Upper lobe of right lung (tissue), 1 donor: Measurements from ENCODE around the gene FAM180A. TPM values are rescaled to one million over a fixed set of nuclear protein-coding genes. Genes with fewer than 3 reads are reported as not detected.

Experiments
- ATAC-seq: fragments of 200-7000 bp; cut with Tn5 transposase; one replicate; pipeline ENCODE4 v1.9.1; 2020; ENCODE audit warnings: mild to moderate bottlenecking, moderate library complexity
- DNase-seq: peaks from one replicate; pipeline ENCODE4 v3.0.0-alpha.2; 2020
- H3K27ac ChIP-seq: fragments of 200-600 bp; one replicate; pipeline ENCODE4 v1.8.0; 2022
- H3K27me3 ChIP-seq: fragments of 200-600 bp; one replicate; pipeline ENCODE4 v1.8.0; 2022; ENCODE audit warnings: mild to moderate bottlenecking
- H3K36me3 ChIP-seq: fragments of 200-600 bp; one replicate; pipeline ENCODE4 v1.8.0; 2022
- H3K4me1 ChIP-seq: fragments of 200-600 bp; one replicate; pipeline ENCODE4 v1.8.0; 2022
- H3K4me3 ChIP-seq: fragments of 200-600 bp; one replicate; pipeline ENCODE4 v1.8.0; 2022; ENCODE audit warnings: mild to moderate bottlenecking
- H3K9me3 ChIP-seq: fragments of 200-600 bp; one replicate; pipeline ENCODE4 v1.8.0; 2022
- CTCF ChIP-seq: fragments of 200-600 bp; IDR thresholded peaks from one replicate; pipeline ENCODE4 v1.8.0; 2022; ENCODE audit warnings: antibody characterized with exemption
- intact Hi-C: fragments of 100-400 bp; cut with DNase I; formaldehyde crosslinking; loops from one replicate; pipeline ENCODE4 v1.11.0; 2022
- total RNA-seq: library from RNA; stranded (reverse); fragmentation: NEBNext Ultra II Directional; extraction: Animal tissue kit (Norgen Biotek cat#: 25700); gene quantifications from one replicate; pipeline ENCODE4 v1.2.1, GENCODE V29; 2021
- donor health status: DM: no; HTN: yes; CAD: no; lungs with severe emphysema.

The FAM180A gene
- total RNA-seq, 1 donor from 2014 or later, result 6.8 TPM

- ATAC-seq (no peak), DNase-seq (no peak)
- H3K9me3 ChIP-seq, result no peaks in the 10 kb centered on the region
- no peak for TF ChIP-seq CTCF
- intact Hi-C loops, result no loop called here
- no peaks in the 10 kb centered on the region for H3K27me3 ChIP-seq
- no peaks in the 10 kb centered on the region for H3K36me3 ChIP-seq
- no peak overlapping the region for H3K27ac ChIP-seq
- no peaks in the 10 kb centered on the region for H3K4me1 ChIP-seq
- H3K4me3 ChIP-seq, result no peak overlapping the region
Measured at GRCh38 chr7:135716677-135717238, 31.9 kb downstream of the FAM180A start.

- no peak for DNase-seq
- TF ChIP-seq CTCF, result no peak
- Histone ChIP-seq H3K27ac (no peak overlapping the region), H3K36me3 (no peaks in the 10 kb centered on the region), H3K27me3 (no peaks in the 10 kb centered on the region), H3K9me3 (no peaks in the 10 kb centered on the region), H3K4me1 (no peaks in the 10 kb centered on the region), H3K4me3 (no peak overlapping the region)
- intact Hi-C loops, result no loop called here
- no peak for ATAC-seq
Measured at GRCh38 chr7:135715673-135716072, 32.9 kb downstream of the FAM180A start.

- Histone ChIP-seq H3K4me1 (no peaks in the 10 kb centered on the region), H3K36me3 (no peaks in the 10 kb centered on the region), H3K27me3 (no peaks in the 10 kb centered on the region), H3K4me3 (no peak overlapping the region), H3K9me3 (no peaks in the 10 kb centered on the region), H3K27ac (no peak overlapping the region)
- ATAC-seq (no peak), DNase-seq (no peak)
- no peak for TF ChIP-seq CTCF
- intact Hi-C loops, result no loop called here
Measured at GRCh38 chr7:135715055-135715522, 33.5 kb downstream of the FAM180A start.

- intact Hi-C loops, result no loop called here
- no peaks in the 10 kb centered on the region for H3K36me3 ChIP-seq
- no peak overlapping the region for H3K4me3 ChIP-seq
- H3K27me3 ChIP-seq, result no peaks in the 10 kb centered on the region
- H3K9me3 ChIP-seq, result no peaks in the 10 kb centered on the region
- DNase-seq (no peak), ATAC-seq (no peak)
- H3K27ac ChIP-seq, result no peak overlapping the region
- no peak for TF ChIP-seq CTCF
- no peaks in the 10 kb centered on the region for H3K4me1 ChIP-seq
Measured at GRCh38 chr7:135714534-135715009, 34.0 kb downstream of the FAM180A start.

- no peak for TF ChIP-seq CTCF
- ATAC-seq, result no peak
- no peaks in the 10 kb centered on the region for H3K9me3 ChIP-seq
- no peak overlapping the region for H3K27ac ChIP-seq
- DNase-seq, result no peak
- no peaks in the 10 kb centered on the region for H3K27me3 ChIP-seq
- H3K4me1 ChIP-seq, result no peaks in the 10 kb centered on the region
- H3K36me3 ChIP-seq, result no peaks in the 10 kb centered on the region
- H3K4me3 ChIP-seq, result no peak overlapping the region
- intact Hi-C loops, result no loop called here
Measured at GRCh38 chr7:135713836-135714470, 34.7 kb downstream of the FAM180A start.
